GM06990 (cell line): Measurements from ENCODE around the gene AGPAT4.

ENCODE experiments used
- DNase-seq: peaks from one replicate; pipeline ENCODE4 v3.0.0-alpha.2; 2011; ENCODE audit not compliant: insufficient read length; ENCODE audit errors: extremely low read depth
- H3K27me3 ChIP-seq: replicated peaks from 2 replicates; pipeline ENCODE4 v1.6.0; 2011; ENCODE audit warnings: low read length; ENCODE audit not compliant: control insufficient read depth, insufficient read depth
- H3K36me3 ChIP-seq: 2 replicates; pipeline ENCODE4 v1.5.1; 2011; ENCODE audit warnings: low read length; ENCODE audit not compliant: control insufficient read depth, insufficient read depth
- H3K4me3 ChIP-seq: replicated peaks from 2 replicates; pipeline ENCODE4 v1.5.1; 2011; ENCODE audit warnings: low read depth, mild to moderate bottlenecking, control low read depth, low read length
- CTCF ChIP-seq: IDR thresholded peaks from 2 replicates; pipeline ENCODE4 v1.5.1; 2011; ENCODE audit warnings: low read length, control low read depth, mild to moderate bottlenecking, inconsistent platforms; ENCODE audit not compliant: insufficient read depth, poor library complexity, severe bottlenecking

AGPAT4 gene

DNA sequence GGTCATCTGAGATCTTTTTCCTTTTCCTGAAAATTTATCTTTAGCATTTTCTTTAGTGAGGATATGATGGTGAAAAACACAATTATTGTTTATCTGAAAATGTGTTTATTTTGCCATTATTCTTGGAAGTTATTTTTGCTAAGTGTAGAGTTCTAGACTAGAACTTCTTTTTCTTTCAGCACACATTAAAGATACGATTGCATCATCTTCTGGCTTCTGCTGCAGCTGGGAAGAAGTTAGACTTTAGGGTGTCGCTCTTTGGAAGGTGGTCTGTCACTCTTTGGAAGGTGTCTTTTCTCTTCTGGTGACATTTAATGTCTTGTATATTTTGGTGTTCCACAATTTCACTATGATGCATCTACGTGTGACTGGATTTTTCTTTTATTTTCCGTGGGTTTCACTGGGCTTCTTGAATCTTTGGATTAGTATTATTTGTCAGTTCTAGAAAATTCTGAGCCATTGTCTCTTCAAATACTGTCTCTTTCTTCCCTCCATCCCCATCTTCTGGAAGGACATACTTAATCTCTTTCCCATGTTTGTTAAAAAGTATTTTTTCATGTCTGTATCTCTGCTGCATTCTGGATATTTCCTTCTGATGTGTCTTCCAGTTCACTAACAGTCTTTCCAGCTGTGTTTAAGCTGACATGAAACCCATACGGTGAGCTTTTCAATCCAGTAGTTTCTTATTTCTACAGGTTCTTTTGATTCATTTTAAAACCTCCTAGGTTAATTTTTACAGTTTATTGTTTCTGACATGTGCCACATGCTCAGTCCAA is 81.0 kb downstream of the AGPAT4 start:
- DNase-seq: no peak

DNA sequence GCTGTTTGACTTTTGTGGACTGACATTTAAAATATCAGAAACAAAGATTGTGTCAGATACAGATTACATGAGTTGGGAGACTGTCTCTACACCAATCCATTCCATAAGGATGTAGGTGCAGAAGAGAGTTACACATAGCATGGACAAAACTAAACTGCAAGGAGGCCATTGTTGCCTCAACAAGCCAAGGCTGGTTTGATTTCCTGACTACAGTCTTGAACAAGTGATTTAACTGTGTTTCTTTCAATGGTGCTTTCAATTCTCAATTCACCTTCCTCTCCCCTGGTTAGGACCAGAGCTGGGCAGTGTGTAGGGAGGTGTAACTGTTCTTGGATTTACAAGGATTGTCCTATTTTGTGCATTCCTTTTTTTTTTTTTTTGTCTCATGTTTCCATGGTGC is 82.2 kb downstream of the AGPAT4 start:
- TF ChIP-seq CTCF: no peak
- no peak for DNase-seq
- H3K27me3 ChIP-seq: no peaks in the 10 kb centered on the region
- H3K4me3 ChIP-seq: no peak overlapping the region
- H3K36me3 ChIP-seq: no peaks in the 10 kb centered on the region

More for the DNA sequence above, 81.0 kb downstream of the AGPAT4 start:
- Histone ChIP-seq H3K27me3 (no peaks in the 10 kb centered on the region), H3K36me3 (no peaks in the 10 kb centered on the region), H3K4me3 (no peak overlapping the region)
- no peak for TF ChIP-seq CTCF

- Histone ChIP-seq H3K36me3 (no peaks in the 10 kb centered on the region; the same call in 1 of the 2 replicates), H3K27me3 (no peaks in the 10 kb centered on the region), H3K4me3 (no peak overlapping the region)
- no peak for DNase-seq
- TF ChIP-seq CTCF: no peak
Measured at GRCh38 chr6:161191007-161191406, 82.9 kb downstream of the AGPAT4 start.

DNA sequence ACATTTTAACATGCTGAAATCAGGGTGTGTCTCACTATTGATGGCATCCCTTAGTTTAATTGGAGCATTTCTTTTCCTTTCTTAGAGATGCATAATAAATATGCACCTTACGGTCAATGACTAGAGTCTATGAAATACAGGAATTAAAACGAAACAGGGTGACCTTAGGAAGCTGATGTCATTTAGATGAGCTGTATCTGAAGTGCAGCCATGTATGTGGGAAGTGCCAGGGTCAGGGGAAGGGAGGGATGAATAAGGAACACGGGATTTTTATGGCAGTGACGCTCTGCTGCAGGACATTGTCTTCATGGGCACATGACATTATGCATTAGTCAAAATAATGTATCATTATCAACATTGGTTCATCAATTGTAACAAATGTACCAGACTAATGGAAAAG is 84.0 kb downstream of the AGPAT4 start:
- no peak for DNase-seq
- Histone ChIP-seq H3K4me3 (no peak overlapping the region), H3K27me3 (no peaks in the 10 kb centered on the region), H3K36me3 (no peaks in the 10 kb centered on the region; the same call in 1 of the 2 replicates)
- TF ChIP-seq CTCF: no peak

DNA sequence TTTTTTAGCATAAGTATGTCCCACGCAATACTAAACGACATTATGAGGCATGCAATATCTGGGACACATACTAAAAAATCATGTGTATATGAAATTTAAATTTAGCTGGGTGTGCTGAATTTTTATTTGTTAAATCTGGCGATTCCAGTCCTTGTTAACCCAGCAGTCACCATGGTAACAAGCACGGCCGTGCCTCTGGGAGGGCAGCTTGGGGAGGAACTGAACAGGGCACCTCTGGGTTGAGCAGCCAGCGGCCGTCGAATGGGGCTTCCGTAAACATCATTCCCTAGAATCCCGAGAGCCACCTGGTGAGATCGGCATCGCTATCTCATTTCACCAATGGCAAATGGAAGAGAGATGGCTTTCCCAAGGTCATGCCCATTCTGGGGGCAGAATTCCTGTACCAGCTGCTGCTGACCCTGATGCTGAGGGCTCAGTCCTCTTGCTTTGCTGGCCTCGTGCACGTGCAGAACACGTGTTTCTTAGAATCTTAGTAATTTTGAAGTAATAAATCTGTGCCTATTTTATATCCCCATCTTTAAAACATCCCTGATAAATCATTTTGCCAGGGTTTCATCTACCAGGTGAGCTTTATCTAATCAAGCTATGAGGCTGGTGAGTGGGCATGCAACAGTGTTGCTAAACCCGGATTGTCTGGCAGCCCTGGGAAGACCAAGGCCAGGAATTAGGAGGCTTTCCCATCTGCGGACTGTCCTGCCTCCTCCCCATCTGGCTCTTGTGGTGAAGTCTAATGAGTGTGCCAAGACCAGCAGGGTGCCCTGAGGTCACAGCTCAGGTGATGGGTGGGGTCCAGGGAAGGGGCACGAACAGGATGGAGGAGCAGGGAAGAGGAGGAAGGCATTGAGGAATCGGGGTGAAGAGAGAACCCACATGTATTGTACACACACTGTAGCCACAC is 85.1 kb downstream of the AGPAT4 start:
- H3K27me3 ChIP-seq: no peaks in the 10 kb centered on the region
- DNase-seq: no peak
- no peak overlapping the region for H3K4me3 ChIP-seq
- H3K36me3 ChIP-seq: no peaks in the 10 kb centered on the region; the same call in 1 of the 2 replicates
- TF ChIP-seq CTCF: no peak
